Activated gamma-delta T cell (primary cell): ENCODE data around the gene MSANTD7.
"Not testable (repeated sequence)": the region's sequence is repeated elsewhere in the genome, so short reads cannot be mapped to it uniquely, and the experiment has no call there.

Experiments
- DNase-seq: peaks from one replicate; lab custom pipeline; 2025; lab: John Stamatoyannopoulos, UW

The MSANTD7 gene

GRCh38 chr10:14837003-14837756, 926 bp upstream of the MSANTD7 start:
- no peak for DNase-seq

- peak; percentile 27 for DNase-seq
These were observed 637 bp downstream of the MSANTD7 start for GRCh38 chr10:14838582-14839304.

GRCh38 chr10:14839305-14839695, 1.2 kb downstream of the MSANTD7 start:
- DNase-seq, result no peak

- no peak for DNase-seq
These were observed 2.1 kb downstream of the MSANTD7 start for GRCh38 chr10:14840178-14840577.

- DNase-seq, result no peak
These were observed 5.4 kb downstream of the MSANTD7 start for GRCh38 chr10:14843327-14843988.

- DNase-seq, result no peak
These were observed 6.8 kb downstream of the MSANTD7 start for GRCh38 chr10:14844948-14845347.

GRCh38 chr10:14852236-14852635, 14.1 kb downstream of the MSANTD7 start:
- DNase-seq, result no peak

- no peak for DNase-seq
These were observed 17.3 kb downstream of the MSANTD7 start for GRCh38 chr10:14855453-14855852.

GRCh38 chr10:14858338-14858960, 20.3 kb downstream of the MSANTD7 start:
- DNase-seq, result no peak

- no peak for DNase-seq
These were observed 20.9 kb downstream of the MSANTD7 start for GRCh38 chr10:14859043-14859442.

GRCh38 chr10:14859775-14860174, 21.7 kb downstream of the MSANTD7 start:
- DNase-seq, result no peak

GRCh38 chr10:14860791-14861190, 22.7 kb downstream of the MSANTD7 start:
- no peak for DNase-seq

GRCh38 chr10:14864466-14864865, 26.4 kb downstream of the MSANTD7 start:
- DNase-seq, result not testable (repeated sequence)

GRCh38 chr10:14864871-14865270, 26.8 kb downstream of the MSANTD7 start:
- not testable (repeated sequence) for DNase-seq

GRCh38 chr10:14873090-14873760, 35.1 kb downstream of the MSANTD7 start:
- DNase-seq, result no peak

- DNase-seq, result no peak
These were observed 37.8 kb downstream of the MSANTD7 start for GRCh38 chr10:14875941-14876340.

GRCh38 chr10:14876764-14877163, 38.7 kb downstream of the MSANTD7 start:
- no peak for DNase-seq

- DNase-seq, result peak; percentile 93
These were observed 40.4 kb downstream of the MSANTD7 start, which contains the start of gene SUV39H2 for GRCh38 chr10:14878266-14879123. Gene SUV39H2, plus strand, starts transcription at chr10:14878866. Its CDS starts 23 bp downstream, at chr10:14878889.

GRCh38 chr10:14879124-14879927, 41.2 kb downstream of the MSANTD7 start:
- DNase-seq, result peak; percentile 31

- DNase-seq, result no peak
These were observed 41.8 kb downstream of the MSANTD7 start for GRCh38 chr10:14879928-14880193.
